H9 (cell line): ENCODE data around the gene DENR. TPM values are rescaled to one million over a fixed set of nuclear protein-coding genes. Genes with fewer than 3 reads are reported as not detected.
"Not testable (repeated sequence)": the region's sequence is repeated elsewhere in the genome, so short reads cannot be mapped to it uniquely, and the experiment has no call there.

Experiments used
- DNase-seq: peaks from one replicate; pipeline ENCODE4 v3.0.0-alpha.2; 2017
- H2AFZ ChIP-seq: one replicate; pipeline ENCODE4 v1.6.1; 2013; ENCODE audit warnings: mild to moderate bottlenecking, low read length, control low read depth, moderate library complexity
- H2AK5ac ChIP-seq: 2 replicates; pipeline ENCODE4 v1.6.1; 2013; ENCODE audit warnings: low read length, control low read depth, mixed read lengths; ENCODE audit not compliant: insufficient read length
- H2BK120ac ChIP-seq: one replicate; pipeline ENCODE4 v1.6.1; 2013; ENCODE audit warnings: low read depth, mild to moderate bottlenecking, low read length, control low read depth, inconsistent platforms; ENCODE audit not compliant: poor library complexity, severe bottlenecking
- H2BK12ac ChIP-seq: 2 replicates; pipeline ENCODE4 v1.6.1; 2013; ENCODE audit warnings: low read length, control low read depth, mixed read lengths, low read depth; ENCODE audit not compliant: insufficient read length
- H2BK15ac ChIP-seq: 2 replicates; pipeline ENCODE4 v1.6.1; 2013; ENCODE audit warnings: low read depth, low read length, control low read depth
- H2BK20ac ChIP-seq: one replicate; pipeline ENCODE4 v1.6.1; 2013; ENCODE audit warnings: low read depth, mild to moderate bottlenecking, low read length, control low read depth, inconsistent platforms; ENCODE audit not compliant: poor library complexity, severe bottlenecking
- H2BK5ac ChIP-seq: 2 replicates; pipeline ENCODE4 v1.6.1; 2013; ENCODE audit warnings: low read length, control low read depth, mixed read lengths; ENCODE audit not compliant: insufficient read length
- H3K14ac ChIP-seq: 2 replicates; pipeline ENCODE4 v1.6.1; 2013; ENCODE audit warnings: low read length, control low read depth; ENCODE audit not compliant: insufficient read depth
- H3K18ac ChIP-seq: 2 replicates; pipeline ENCODE4 v1.6.1; 2013; ENCODE audit warnings: low read depth, mild to moderate bottlenecking, mixed read lengths, low read length, control low read depth; ENCODE audit not compliant: insufficient read length
- H3K23ac ChIP-seq: 2 replicates; pipeline ENCODE4 v1.6.1; 2013; ENCODE audit warnings: low read length, control low read depth, mixed read lengths, low read depth; ENCODE audit not compliant: insufficient read length
- H3K23me2 ChIP-seq: 2 replicates; pipeline ENCODE4 v1.6.1; 2013; ENCODE audit warnings: low read depth, mild to moderate bottlenecking, mixed read lengths, low read length, control low read depth; ENCODE audit not compliant: insufficient read length, poor library complexity, severe bottlenecking
- H3K27ac ChIP-seq: 2 replicates; pipeline ENCODE4 v1.5.1; 2013; ENCODE audit warnings: low read length, control low read depth, mixed read lengths, low read depth; ENCODE audit not compliant: insufficient read length
- H3K27me3 ChIP-seq: 2 replicates; pipeline ENCODE4 v1.6.1; 2013; ENCODE audit warnings: low read length, control low read depth, inconsistent platforms; ENCODE audit not compliant: insufficient read depth
- H3K4ac ChIP-seq: 2 replicates; pipeline ENCODE4 v1.6.1; 2013; ENCODE audit warnings: low read depth, mild to moderate bottlenecking, control low read depth, inconsistent platforms, low read length, moderate library complexity
- H3K4me1 ChIP-seq: 2 replicates; pipeline ENCODE4 v1.6.1; 2013; ENCODE audit warnings: low read length, control low read depth, inconsistent platforms; ENCODE audit not compliant: insufficient read depth
- H3K4me2 ChIP-seq: 2 replicates; pipeline ENCODE4 v1.6.1; 2013; ENCODE audit warnings: low read length, control low read depth, mixed read lengths; ENCODE audit not compliant: insufficient read length, insufficient read depth
- H3K56ac ChIP-seq: 2 replicates; pipeline ENCODE4 v1.6.1; 2013; ENCODE audit warnings: low read depth, mild to moderate bottlenecking, mixed read lengths, low read length, control low read depth; ENCODE audit not compliant: insufficient read length
- H3K79me1 ChIP-seq: 2 replicates; pipeline ENCODE4 v1.6.1; 2013; ENCODE audit warnings: low read depth, mild to moderate bottlenecking, moderate library complexity, low read length, control low read depth, inconsistent platforms; ENCODE audit not compliant: insufficient read depth, poor library complexity, severe bottlenecking
- H3K79me2 ChIP-seq: 2 replicates; pipeline ENCODE4 v1.6.1; 2013; ENCODE audit warnings: low read length, control low read depth, inconsistent platforms; ENCODE audit not compliant: insufficient read depth
- H3K9ac ChIP-seq: 2 replicates; pipeline ENCODE4 v1.6.1; 2013; ENCODE audit warnings: low read length, control low read depth, mixed read lengths; ENCODE audit not compliant: insufficient read length; ENCODE audit errors: extremely low read depth
- H3K9me3 ChIP-seq: one replicate; pipeline ENCODE4 v1.6.1; 2013; ENCODE audit warnings: low read depth, low read length, inconsistent platforms; ENCODE audit not compliant: control insufficient read depth
- H3T11ph ChIP-seq: one replicate; pipeline ENCODE4 v1.6.1; 2013; ENCODE audit warnings: mild to moderate bottlenecking, low read length, control low read depth, inconsistent platforms
- H4K20me1 ChIP-seq: one replicate; pipeline ENCODE4 v1.6.1; 2013; ENCODE audit not compliant: control insufficient read depth, insufficient read length, insufficient read depth
- H4K5ac ChIP-seq: 2 replicates; pipeline ENCODE4 v1.6.1; 2013; ENCODE audit warnings: low read depth, mild to moderate bottlenecking, mixed read lengths, low read length, control low read depth; ENCODE audit not compliant: insufficient read length
- H4K8ac ChIP-seq: replicated peaks from 2 replicates; pipeline ENCODE4 v1.6.1; 2013; ENCODE audit warnings: low read length, control low read depth, mixed read lengths, low read depth; ENCODE audit not compliant: insufficient read length
- H4K91ac ChIP-seq: 2 replicates; pipeline ENCODE4 v1.6.1; 2013; ENCODE audit warnings: low read depth, mild to moderate bottlenecking, moderate library complexity, mixed read lengths, low read length, control low read depth; ENCODE audit not compliant: insufficient read length
- H3K27ac Mint-ChIP-seq, 3 experiments: 2 replicates in 2 of 3; 3 replicates in 1 of 3; pipeline ENCODE4 v1.8.0; 2020 to 2021; ENCODE audit warnings: mixed read lengths in 3 of 3, mild to moderate bottlenecking in 1 of 3, moderate library complexity in 1 of 3
- H3K27me3 Mint-ChIP-seq: 2 replicates; pipeline ENCODE4 v1.8.0; 2021; ENCODE audit warnings: low read depth, mild to moderate bottlenecking, moderate library complexity, mixed read lengths
- H3K36me3 Mint-ChIP-seq, 3 experiments: 2 replicates in 2 of 3; 3 replicates in 1 of 3; pipeline ENCODE4 v1.8.0; 2020 to 2021; ENCODE audit warnings: low read depth in 3 of 3, mixed read lengths in 3 of 3; ENCODE audit not compliant: insufficient read depth in 1 of 3
- H3K4me1 Mint-ChIP-seq, 2 experiments: 2 replicates each; pipeline ENCODE4 v1.8.0; 2020; ENCODE audit warnings: mixed read lengths in 2 of 2
- H3K4me3 Mint-ChIP-seq, 2 experiments: 2 replicates in 1 of 2; 3 replicates in 1 of 2; pipeline ENCODE4 v1.8.0; 2020 to 2021; ENCODE audit warnings: mild to moderate bottlenecking in 2 of 2, mixed read lengths in 2 of 2, moderate library complexity in 1 of 2
- H3K9me3 Mint-ChIP-seq, 2 experiments: 2 replicates in 1 of 2; 3 replicates in 1 of 2; pipeline ENCODE4 v1.8.0; 2020; ENCODE audit warnings: mild to moderate bottlenecking in 2 of 2, mixed read lengths in 2 of 2, moderate library complexity in 1 of 2
- CTCF ChIP-seq: fragments of 200-600 bp; sonication (generic); conservative IDR thresholded peaks from 3 replicates; pipeline ENCODE4 v1.8.0; 2021; ENCODE audit warnings: antibody characterized with exemption, mild to moderate bottlenecking
- WGBS: extraction: QIAGEN DNeasy Blood & Tissue Kit; methylation state at CpG from one replicate; pipeline ENCODE4 v1.1.7; 2013; ENCODE audit warnings: missing lambda C conversion rate, low lambda C conversion rate, mixed read lengths; ENCODE audit not compliant: insufficient read length; ENCODE audit errors: extremely low coverage; 5-methylcytosine and 5-hydroxymethylcytosine counted together
- total RNA-seq: library from RNA; stranded (reverse); gene quantifications from 2 replicates; pipeline ENCODE4 v1.2.1, GENCODE V29; 2021

DENR gene
- total RNA-seq, 1 experiment from 2014 or later: 104 TPM

- Histone ChIP-seq H3K79me2 (peaks cover 7% of the 10 kb centered on the region; the same call in 1 of the 2 replicates), H3T11ph (no peak overlapping the region), H2AK5ac (no peak overlapping the region), H3K14ac (no peak overlapping the region), H2BK15ac (no peak overlapping the region), H2BK20ac (no peak overlapping the region), H3K27ac (no peak overlapping the region), H4K5ac (no peak overlapping the region), H3K23me2 (peaks cover 5% of the 10 kb centered on the region), H2BK12ac (no peak overlapping the region), H3K9ac (no peak overlapping the region), H2AFZ (no peak overlapping the region), H3K4me1 (no peaks in the 10 kb centered on the region), H2BK120ac (no peak overlapping the region), H3K56ac (no peak overlapping the region), H3K79me1 (peaks cover 4% of the 10 kb centered on the region), H3K9me3 (no peaks in the 10 kb centered on the region), H3K18ac (no peak overlapping the region), H4K20me1 (no peaks in the 10 kb centered on the region), H3K4me2 (no peak overlapping the region), H3K27me3 (no peaks in the 10 kb centered on the region), H2BK5ac (no peak overlapping the region), H3K23ac (no peak overlapping the region), H4K8ac (no peak overlapping the region), H4K91ac (no peak overlapping the region), H3K4ac (no peak overlapping the region)
- Mint-ChIP-seq H3K27ac (peak overlapping the region; percentile 10 to 81 (median 58); a peak in 5 of 7 replicates), H3K36me3 (peaks cover 8 to 23% (median 17%) of the 10 kb centered on the region in 3 experiments; a peak in 6 of 7 replicates), H3K9me3 (no peaks in the 10 kb centered on the region; a peak in 1 of 5 replicates), H3K4me3 (peak overlapping the region; percentile 35 to 56; a peak in 3 of 5 replicates), H3K27me3 (no peaks in the 10 kb centered on the region), H3K4me1 (peaks cover 32 to 34% of the 10 kb centered on the region in 2 experiments)
- no CpG with 5 or more reads among the region's 6 CpGs for WGBS
- peak; percentile 82 for DNase-seq
- TF ChIP-seq CTCF: no peak
Observed at GRCh38 chr12:122749569-122750332, 2.9 kb upstream of the DENR start.

GRCh38 chr12:122750781-122751515 is 1.7 kb upstream of the DENR start:
- peak overlapping the region; percentile 90 to 97 for H3K4me3 Mint-ChIP-seq
- H3K56ac ChIP-seq, H4K91ac ChIP-seq, H2AFZ ChIP-seq, H2AK5ac ChIP-seq, H4K8ac ChIP-seq, H3K23ac ChIP-seq, H3K9me3 Mint-ChIP-seq, H3K79me1 ChIP-seq, H4K20me1 ChIP-seq, H3K79me2 ChIP-seq, H2BK20ac ChIP-seq, H2BK15ac ChIP-seq, H3T11ph ChIP-seq, DNase-seq, H3K4me1 ChIP-seq, H3K4ac ChIP-seq, H2BK12ac ChIP-seq, H2BK5ac ChIP-seq, H3K27me3 Mint-ChIP-seq, H3K9me3 ChIP-seq, H3K23me2 ChIP-seq, H4K5ac ChIP-seq, H3K27me3 ChIP-seq: not testable (repeated sequence)
- H3K4me2 ChIP-seq: peak overlapping the region; percentile 67
- H3K9ac ChIP-seq: peak overlapping the region; percentile 28
- peak overlapping the region; percentile 71; the same call in 1 of the 2 replicates for H3K14ac ChIP-seq
- H3K27ac Mint-ChIP-seq: peak overlapping the region; percentile 98 to 100 (median 99)
- H3K27ac ChIP-seq: peak overlapping the region; percentile 82
- H2BK120ac ChIP-seq: peak overlapping the region; percentile 39
- H3K4me1 Mint-ChIP-seq: peaks cover 32 to 34% of the 10 kb centered on the region in 2 experiments
- H3K36me3 Mint-ChIP-seq: peaks cover 16 to 35% (median 28%) of the 10 kb centered on the region in 3 experiments; a peak in 6 of 7 replicates
- no CpG with 5 or more reads among the region's 17 CpGs for whole genome bisulfite sequencing
- peak overlapping the region; percentile 33 for H3K18ac ChIP-seq
